GM19043 (cell line): Measurements from ENCODE around the gene MYH15.

Experiments used
- ATAC-seq: cut with Tn5 transposase; IDR thresholded peaks from one replicate; pipeline ENCODE4 v1.9.1; 2021; ENCODE audit warnings: low read depth; ENCODE audit not compliant: unreplicated experiment

The MYH15 gene

DNA sequence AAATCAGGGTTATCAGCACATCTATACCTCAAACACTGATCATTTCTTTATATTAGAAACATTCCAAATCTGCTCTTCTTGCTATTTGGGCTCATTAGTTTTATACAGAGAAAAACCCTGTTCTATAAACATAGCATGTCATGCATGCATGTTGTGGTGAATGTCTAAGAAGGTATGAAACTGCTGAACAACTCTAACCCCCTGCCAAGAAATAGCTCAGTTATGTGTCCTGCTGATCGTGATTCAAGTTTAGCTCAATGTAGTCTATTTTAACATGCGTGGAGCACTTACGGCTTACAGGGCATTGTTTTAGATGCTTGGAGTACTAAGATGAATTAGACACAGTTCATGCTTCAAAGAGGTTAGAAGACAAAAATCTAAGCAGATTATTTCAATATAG, 35.8 kb downstream of the MYH15 start:
- no peak for ATAC-seq

DNA sequence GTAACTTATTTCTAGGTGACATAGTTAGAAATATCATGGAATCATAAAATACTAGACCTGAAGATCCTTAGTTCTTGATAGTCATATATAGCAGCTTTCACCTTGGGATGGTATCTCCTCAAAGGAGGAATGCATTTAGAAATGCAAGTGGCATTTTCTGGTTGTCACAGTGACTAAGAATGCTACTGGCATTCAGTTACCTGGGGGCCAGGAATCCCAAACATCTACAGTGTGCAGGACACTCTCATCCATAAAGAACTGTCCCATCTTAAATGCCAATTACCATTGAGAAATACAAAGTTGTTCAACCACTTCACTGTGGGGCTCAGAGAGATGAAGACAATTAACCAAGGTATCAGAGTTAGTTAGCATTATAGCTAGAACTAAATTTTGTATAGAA, 36.7 kb downstream of the MYH15 start:
- no peak for ATAC-seq

DNA sequence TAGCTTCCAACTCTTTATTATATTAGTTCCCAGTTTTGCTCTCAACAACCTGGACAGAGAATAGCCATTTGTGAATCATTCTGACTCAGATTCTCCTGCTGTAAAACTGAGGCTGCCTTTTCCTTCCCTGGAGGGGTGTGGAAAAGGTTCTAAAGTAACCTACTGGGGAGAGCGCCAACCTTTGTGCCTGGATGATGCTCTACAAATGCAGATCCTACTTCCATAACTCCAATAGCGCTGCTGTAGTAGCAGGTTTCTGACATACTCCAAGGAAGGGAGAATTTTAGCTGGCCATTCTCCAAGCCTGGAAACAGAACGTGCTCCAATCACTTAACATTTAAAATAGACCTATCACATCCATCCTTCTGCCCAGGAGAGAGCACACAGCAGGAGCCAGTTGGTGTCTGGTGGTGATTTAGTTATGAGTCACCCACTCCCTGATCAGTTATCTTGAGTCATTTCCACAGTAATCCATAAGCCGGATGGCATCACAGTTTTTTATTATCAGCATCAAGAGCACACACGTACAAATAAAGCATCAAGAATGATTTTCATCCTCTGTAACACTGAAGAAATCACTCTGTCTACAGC, 38.3 kb downstream of the MYH15 start:
- ATAC-seq = no peak

DNA sequence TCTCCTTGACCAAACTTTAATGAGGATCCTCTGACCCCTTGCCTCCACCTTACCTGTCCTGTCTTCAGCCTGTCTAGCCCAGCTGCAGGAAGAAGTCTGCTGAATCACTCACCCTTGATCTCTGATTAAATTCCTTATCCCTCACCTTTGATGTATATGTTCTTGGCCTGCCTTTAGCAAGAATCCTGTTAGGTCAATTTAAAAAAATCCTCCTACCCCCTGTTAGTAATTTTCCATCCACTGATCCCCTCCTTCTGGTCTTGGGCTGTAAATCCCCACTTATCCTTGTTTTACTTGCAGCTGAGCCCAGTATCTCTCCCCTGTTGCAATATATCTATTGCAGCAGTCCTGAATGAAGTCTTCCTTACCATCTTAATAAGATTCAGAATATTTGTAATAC, 39.0 kb downstream of the MYH15 start:
- ATAC-seq = no peak

DNA sequence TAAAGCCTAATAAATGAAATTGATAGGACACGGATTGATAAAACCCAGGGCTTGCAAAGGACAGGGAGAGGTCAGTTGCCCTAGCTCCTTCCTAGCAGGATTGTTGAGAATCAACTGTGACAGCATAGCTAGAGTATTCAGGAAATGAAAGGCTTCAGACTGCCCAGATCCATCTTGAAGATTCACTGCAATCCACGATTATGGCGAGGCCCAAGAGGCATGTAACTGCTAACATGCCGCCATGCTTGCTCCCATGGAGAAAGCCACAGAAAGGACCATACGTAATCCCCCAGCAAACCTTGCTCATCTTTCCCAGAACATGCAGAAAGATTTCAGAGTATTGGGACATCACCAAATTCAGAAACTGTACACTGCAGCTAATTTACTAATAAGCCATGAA, 41.3 kb downstream of the MYH15 start:
- no peak for ATAC-seq

DNA sequence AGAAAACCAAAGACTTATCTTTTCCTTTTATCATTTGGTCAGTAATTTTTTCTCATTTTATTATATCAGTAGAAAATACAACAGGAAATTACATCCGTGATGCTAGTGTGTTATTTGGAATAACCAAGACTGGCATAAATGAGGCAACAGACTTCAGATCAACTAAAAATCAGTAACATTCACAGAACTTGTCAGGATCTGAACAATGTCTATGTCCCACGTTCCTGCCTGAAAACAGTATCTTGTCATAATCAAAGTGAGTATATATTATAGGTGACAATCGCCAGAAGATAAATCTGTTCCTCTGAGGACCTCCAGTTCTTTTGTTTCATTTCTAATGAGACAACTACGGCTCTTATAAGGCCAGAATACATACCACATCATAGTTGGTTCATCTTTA, 41.8 kb downstream of the MYH15 start:
- ATAC-seq = no peak

DNA sequence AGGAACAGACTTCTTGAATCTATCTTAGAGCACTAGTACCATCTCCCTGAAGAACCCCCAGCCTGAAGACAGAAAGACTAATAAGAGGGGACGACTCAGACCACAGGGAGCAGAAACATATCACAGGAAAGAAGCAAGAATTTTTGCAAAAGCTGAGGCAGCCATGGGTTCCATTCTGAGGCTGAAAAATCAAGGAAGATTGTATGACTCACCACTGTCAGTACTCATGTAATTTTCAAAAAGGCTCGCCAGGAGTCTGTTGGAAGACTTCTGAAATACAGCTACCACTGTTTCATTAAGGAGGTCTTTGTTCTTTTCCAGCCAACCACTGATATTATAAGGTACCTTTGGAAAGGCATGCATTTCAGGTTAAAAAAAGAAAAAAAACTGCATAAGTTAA, 47.5 kb downstream of the MYH15 start:
- no peak for ATAC-seq

DNA sequence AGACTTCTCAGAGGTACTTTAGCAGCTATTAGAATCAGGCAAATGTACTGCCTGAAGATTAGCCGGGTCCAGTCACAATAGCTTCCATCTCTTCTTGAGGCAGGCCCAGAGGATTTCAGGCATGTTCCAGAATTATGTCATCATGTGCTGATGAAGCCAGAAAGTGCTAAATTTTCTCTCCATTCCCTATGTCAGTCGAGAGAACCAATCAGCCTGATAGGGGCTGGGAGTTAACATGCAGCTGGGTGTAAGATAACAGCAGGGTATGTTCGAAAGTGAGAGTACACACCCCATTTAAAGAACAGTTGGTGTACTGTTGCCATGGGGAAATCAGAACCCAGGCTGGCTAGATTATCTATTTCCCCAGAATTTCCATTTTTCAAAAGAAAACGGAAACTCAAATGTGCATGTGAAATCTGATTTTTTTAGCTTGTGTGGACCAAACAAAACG, 48.7 kb downstream of the MYH15 start:
- ATAC-seq = no peak

DNA sequence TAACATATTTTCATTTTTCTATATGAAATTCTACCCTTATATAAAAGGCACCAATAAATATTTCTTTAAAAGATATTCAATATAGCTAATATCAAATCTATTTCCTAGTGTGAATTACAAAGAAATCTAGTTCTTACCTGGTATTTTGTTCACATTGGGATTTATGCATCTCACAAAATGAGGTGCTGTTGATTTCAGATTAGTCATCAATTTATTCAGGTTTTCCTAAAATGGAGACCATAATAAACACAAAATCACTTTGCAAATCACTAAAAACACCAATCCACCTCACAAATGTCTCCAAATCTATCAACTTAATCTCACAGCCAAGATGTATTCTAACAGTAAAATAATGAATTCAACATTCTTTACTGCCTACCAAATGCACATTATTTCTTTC, 51.2 kb downstream of the MYH15 start:
- no peak for ATAC-seq

DNA sequence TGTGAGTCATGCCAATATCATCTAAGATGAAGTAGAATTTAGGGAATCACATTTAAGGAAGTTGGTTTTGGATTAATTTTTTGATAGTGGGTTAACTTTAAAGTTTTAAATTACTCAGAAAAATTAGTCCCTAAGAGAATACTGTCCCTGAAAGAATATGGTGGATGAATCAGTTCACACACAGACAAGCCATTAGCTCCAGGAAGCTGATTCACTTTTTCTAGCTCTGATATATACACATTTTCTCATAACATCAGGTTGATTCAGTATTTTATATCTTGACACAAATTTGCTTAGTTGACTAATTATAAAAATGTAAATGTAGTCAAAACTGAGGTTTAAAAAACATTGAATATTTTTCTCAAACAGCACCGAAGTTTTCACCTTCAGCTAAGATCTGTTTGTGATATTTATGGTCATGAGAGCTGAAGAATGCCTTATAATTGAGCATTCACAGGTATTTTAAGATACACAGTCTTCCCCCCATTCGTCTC, 55.1 kb downstream of the MYH15 start:
- no peak for ATAC-seq

DNA sequence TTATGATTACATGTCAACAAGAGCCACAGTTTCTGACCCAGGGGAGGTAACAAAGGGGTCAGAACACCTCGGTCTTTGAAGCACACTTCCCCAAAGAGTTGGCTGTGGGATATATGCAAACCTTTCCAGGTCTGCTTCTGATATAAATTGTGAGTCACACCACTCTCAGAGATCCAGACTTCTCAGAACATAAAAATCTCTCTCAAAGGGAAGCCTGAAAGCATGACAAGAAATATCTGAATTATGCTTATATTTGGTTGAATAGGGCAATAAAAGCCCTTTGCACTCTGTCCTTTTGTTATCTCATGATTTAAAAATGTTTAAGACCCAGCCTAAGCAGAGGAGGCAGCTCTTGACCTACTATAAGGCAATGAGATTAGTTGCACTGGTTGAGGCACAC, 56.8 kb downstream of the MYH15 start:
- no peak for ATAC-seq

DNA sequence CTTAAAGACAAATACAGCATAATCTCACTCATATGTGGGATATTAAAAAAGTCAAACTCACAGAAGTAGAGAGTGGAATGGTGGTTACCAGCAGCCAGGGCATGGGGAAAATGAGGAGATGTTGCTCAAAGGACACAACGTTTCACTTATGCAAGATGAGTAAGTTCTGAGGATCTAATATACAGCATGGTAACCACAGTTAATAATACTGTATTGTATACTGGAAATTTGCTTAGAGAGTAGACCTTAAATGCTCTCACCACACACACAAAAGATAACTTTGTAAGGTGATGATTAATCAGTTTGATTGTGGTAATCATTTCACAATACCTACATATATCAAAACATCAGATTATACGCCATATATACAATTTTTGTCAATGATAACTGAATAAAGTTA, 60.0 kb downstream of the MYH15 start:
- no peak for ATAC-seq

DNA sequence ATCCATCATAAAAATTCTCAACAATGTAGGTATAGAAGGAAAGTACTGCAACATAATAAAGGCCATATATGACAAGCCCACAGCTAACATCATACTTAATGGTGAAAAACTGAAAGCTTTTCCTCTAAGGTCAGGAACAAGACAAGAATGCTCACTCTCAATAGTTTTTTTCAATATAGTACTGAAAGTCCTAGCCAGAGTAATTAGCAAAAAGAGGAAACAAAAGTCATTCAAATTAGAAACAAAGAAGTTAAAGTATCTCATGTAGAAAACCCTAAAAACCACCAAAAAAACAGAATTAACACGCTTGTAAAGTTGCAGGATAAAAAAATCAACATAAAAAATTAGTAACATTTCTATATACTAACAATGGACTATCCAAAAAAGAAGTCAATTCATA, 61.8 kb downstream of the MYH15 start:
- no peak for ATAC-seq

DNA sequence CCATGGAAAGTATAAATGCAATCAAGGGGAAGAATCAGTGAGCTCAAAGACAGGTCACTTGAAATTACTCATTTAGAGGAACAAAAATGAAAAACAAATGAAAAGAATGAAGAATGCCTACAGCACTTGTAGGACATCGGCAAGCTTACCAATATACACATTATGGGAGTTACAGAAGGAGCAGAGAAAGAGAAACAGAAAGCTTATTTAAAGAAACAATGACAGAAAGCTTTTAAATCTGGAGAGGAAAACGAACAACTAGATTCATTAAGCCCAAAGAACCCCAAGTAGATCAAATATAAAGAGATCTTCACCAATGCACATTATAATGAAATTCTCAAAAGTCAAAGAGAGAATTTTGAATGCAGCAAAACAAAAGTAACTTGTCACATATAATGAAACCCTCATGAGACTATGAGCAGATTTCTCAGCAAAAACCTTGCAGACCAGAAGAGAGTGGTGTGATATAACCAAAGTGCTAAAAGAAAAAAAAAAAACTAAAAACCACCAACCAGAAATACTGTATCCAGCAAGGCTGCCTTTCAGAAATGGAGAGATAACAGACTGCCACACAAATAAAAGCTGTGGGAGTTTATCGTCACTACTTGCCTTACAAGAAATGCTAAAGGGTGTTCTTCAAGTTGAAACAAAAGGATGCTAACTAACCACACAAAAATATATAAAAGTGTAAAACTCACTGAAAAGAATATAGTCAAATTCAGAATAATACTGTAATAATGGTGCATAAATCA, 63.1 kb downstream of the MYH15 start:
- ATAC-seq = no peak

DNA sequence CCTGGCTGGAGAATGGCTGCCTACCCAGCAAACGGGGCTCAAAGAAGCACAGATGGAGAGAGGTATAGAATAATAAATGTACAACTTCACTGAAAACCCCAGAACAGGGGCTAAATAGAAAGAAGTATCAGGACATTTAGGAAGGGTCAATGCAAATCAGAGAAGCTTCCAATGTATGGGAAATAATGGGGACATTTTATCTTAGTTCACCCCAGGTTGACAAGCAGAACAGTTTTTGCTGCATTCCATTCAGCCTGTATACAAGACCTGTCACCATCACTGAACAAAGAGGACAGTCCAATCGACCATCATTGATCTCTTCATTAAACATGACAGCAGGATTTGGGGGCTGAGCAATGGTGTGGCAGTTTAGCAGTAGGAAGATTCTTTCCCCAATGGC, 68.1 kb downstream of the MYH15 start:
- no peak for ATAC-seq

DNA sequence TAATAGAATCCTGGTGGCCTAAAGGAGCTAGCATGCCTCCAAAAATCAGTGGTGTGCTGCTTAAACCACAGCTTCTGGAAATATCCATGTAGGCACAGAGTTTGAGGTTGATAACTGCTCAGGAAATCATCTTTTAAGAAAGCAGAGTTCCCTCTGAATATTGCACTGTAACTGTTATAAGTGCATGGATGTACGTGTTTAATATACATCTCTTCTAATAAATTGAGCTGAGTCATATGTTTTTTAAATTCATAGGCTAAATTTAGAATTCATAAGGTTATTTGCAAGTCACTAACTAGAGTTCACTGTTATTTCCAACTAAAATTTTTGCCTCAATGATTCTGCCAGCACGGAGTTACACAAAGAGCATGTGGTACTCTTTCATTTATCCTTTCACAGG, 68.9 kb downstream of the MYH15 start:
- no peak for ATAC-seq

DNA sequence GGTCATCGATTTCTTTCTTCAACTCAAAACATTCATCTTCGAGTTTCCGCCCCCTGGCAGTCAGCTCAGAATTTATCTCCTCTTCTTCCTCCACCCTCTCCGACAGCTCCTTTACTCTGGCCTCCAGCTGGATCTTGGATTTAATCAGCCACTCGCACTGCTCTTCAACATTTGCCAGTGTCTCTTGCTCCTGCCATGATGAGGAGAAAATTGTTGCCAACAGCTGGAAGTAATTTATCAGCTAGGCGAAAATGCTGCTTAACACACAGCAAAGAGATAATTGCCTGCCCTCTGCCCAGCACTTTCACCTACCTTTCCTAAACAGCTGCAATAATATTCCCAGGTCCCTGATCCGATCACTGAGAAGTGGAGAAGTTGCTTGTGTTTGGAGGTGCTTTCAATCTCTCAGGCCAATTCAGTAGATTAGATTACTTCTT, 69.3 kb downstream of the MYH15 start:
- ATAC-seq = no peak

DNA sequence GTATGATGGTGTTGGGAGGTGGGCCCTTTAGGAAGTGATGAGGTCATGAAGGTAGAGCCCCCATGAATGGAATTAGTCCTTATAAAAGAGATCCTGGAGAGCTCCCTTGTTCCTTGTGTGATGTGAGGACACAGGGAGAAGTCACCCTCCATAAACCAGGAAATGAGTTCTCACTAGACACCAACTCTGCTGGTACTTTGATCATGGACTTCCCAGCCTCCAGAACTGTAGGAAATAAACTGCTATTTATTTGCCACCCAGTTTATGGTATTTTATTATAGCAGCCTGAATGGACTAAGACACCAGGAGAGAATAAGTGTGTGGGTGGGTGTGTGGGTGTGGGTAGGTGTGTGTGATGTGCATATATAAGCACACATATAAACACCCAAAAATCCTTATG, 71.9 kb downstream of the MYH15 start:
- no peak for ATAC-seq

DNA sequence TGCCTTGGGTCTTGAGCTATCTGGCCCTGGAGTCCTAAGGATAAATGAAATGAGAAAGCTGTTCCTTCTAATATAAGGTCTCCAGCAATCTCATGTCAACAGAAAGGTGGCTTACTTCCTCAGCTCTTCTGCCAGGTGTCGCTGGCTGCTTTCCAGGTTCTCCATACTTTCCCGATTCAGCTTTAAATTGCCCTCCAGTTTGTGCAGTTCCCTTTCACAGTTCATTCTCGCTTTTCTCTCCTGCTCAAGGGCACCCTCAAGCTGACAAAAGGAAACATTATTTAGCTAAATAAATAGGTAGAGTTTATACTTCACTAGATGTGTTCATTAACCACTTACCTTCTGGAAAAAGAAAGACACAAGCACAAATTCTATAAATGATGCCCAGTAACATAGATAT, 73.0 kb downstream of the MYH15 start:
- no peak for ATAC-seq

DNA sequence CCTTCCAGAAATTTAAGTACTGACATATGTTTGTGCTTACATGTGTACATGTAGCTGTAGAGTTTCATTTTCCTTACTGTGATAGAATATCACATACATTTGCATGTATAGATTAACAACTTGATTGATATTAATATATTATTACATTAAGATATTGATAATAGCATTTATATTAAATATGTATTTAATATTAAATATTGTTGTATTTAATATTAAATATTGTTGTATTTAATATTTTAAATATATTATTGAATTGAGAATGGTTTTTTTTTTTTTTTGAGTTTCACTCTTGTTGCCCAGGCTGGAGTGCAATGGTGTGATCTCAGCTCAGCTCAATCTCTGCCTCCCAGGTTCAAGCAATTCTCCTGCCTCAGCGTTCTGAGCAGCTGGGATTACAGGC, 76.5 kb downstream of the MYH15 start:
- ATAC-seq = no peak

DNA sequence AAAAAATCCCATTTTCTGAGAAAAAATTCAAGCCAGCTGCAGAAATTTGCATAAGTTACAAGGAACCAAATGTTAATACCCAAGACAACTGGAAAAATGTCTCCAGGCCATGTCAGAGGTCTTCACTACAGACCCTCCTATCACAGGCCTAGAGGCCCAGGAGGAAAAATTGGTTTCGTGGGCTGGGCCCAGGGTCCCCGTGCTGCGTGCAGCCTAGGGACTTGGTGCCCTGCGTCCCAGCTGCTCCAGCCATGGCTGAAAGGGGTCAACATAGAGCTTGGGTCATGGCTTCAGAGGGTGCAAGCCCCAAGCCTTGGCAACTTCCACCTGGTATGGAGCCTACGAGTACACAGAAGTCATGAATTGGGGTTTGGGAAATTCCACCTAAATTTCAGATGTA, 78.0 kb downstream of the MYH15 start:
- ATAC-seq = no peak

DNA sequence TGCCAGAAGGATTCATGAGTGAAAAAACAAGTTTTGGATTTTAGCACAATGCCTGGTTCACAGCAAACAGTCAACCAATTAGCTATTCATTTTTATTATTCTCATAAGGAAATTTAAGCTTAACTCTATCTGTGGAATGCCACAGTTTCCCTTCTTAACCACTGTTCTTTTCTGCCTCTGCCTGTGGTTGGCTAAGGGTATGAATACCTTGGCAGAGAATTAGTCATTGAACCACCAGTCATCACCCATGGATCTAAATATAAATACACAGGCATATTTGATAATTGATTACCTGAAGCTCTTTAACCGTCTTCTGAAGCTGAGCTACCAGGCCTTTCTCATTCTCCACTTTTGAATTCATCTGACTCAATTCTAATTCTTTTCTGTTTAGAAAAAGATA, 79.9 kb downstream of the MYH15 start:
- no peak for ATAC-seq
